Measurements from ENCODE around the gene PPA1. TPM values are rescaled to one million over a fixed set of nuclear protein-coding genes. Genes with fewer than 3 reads are reported as not detected.

PPA1 gene
- total RNA-seq (ENCODE audit: unreplicated experiment) = 82.4 TPM
- long read RNA-seq, transcript PPA1-202 (11 exons, 1,295 nt) = major isoform, 151 of 160 reads
- long read RNA-seq, partial matches to known transcripts = 4 of 160 reads
- long read RNA-seq, other reads (novel, unspliced or antisense) = 5 of 160 reads

DNA sequence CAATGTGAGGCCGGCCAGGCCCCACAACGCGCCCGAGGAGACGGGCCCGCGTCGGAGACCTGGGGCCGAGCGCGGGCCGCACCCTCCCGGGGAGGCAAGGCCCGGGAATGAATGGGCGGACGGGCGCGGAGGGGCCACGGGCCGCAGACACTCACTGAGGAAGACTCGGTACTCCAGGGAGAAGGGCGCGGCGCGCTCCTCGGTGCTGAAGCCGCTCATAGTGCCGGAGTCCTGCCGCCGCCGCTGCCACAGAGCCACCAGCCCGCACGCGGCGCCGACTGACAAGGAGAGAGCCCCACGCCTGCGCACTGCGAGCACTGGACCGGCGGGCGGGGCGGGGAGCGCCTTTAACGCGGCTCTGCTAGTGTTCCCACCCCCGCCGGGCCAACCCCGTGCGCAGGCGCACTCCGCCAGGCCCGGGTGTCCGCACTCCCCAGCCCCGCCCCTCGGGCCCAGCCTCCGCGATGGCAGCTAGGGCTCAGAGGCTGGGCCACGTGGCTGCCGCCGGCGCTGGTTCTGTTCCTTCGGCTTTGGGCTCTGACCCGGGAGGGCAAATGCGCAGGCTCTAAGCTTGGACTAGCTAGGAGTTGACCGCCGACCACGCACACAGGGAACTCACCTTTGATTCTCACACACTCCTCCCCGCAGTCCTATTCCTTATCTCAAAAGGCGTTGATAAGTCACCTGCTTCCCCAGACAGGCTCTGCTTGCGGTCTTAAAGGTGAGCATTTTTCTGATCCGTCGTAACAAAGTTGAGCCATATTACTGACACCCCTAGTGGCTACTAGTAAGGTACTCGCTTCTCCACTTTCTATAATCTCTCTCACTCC is at the start of gene PPA1:
TSS of gene PPA1 (minus strand) at position 321 of the 830 bp plus-strand sequence. CDS start at position 219, 102 bp downstream.
- TF ChIP-seq CTCF (IDR thresholded peaks at IDR 0.05; ENCODE audit: partially characterized antibody, unreplicated experiment) = no peak
- DNase-seq = peak; percentile 99
- peaks cover 6% of the 10 kb centered on the region for H3K36me3 Mint-ChIP-seq (ENCODE audit: unreplicated experiment)
- peaks cover 7% of the 10 kb centered on the region for H3K4me1 Mint-ChIP-seq (ENCODE audit: low read depth, unreplicated experiment)
- H3K4me3 Mint-ChIP-seq (ENCODE audit: unreplicated experiment) = peak within 1 kb of the TSS; percentile 87
- H3K27ac Mint-ChIP-seq (ENCODE audit: unreplicated experiment) = peak within 1 kb of the TSS; percentile 86
- H3K9me3 Mint-ChIP-seq (ENCODE audit: unreplicated experiment) = peaks cover 10% of the 10 kb centered on the region
- H3K27me3 Mint-ChIP-seq (ENCODE audit: unreplicated experiment) = peaks cover 9% of the 10 kb centered on the region

- peaks cover 6% of the 10 kb centered on the region for H3K36me3 Mint-ChIP-seq (ENCODE audit: unreplicated experiment)
- peaks cover 6% of the 10 kb centered on the region for H3K9me3 Mint-ChIP-seq (ENCODE audit: unreplicated experiment)
- DNase-seq = no peak
- TF ChIP-seq CTCF (IDR thresholded peaks at IDR 0.05; ENCODE audit: partially characterized antibody, unreplicated experiment) = no peak
- H3K27ac Mint-ChIP-seq (ENCODE audit: unreplicated experiment) = no peak overlapping the region
- peaks cover 14% of the 10 kb centered on the region for H3K27me3 Mint-ChIP-seq (ENCODE audit: unreplicated experiment)
- peaks cover 2% of the 10 kb centered on the region for H3K4me1 Mint-ChIP-seq (ENCODE audit: low read depth, unreplicated experiment)
- H3K4me3 Mint-ChIP-seq (ENCODE audit: unreplicated experiment) = no peak overlapping the region
Measured at GRCh38 chr10:70281609-70282008, 48.4 kb upstream of the PPA1 start.

- no peak overlapping the region for H3K27ac Mint-ChIP-seq (ENCODE audit: unreplicated experiment)
- TF ChIP-seq CTCF (IDR thresholded peaks at IDR 0.05; ENCODE audit: partially characterized antibody, unreplicated experiment) = no peak
- DNase-seq = no peak
- peaks cover 14% of the 10 kb centered on the region for H3K27me3 Mint-ChIP-seq (ENCODE audit: unreplicated experiment)
- peaks cover 11% of the 10 kb centered on the region for H3K36me3 Mint-ChIP-seq (ENCODE audit: unreplicated experiment)
- H3K9me3 Mint-ChIP-seq (ENCODE audit: unreplicated experiment) = peaks cover 6% of the 10 kb centered on the region
- H3K4me3 Mint-ChIP-seq (ENCODE audit: unreplicated experiment) = no peak overlapping the region
- H3K4me1 Mint-ChIP-seq (ENCODE audit: low read depth, unreplicated experiment) = peaks cover 2% of the 10 kb centered on the region
Measured at GRCh38 chr10:70280099-70280498, 46.9 kb upstream of the PPA1 start.

- H3K36me3 Mint-ChIP-seq (ENCODE audit: unreplicated experiment) = peaks cover 5% of the 10 kb centered on the region
- H3K4me3 Mint-ChIP-seq (ENCODE audit: unreplicated experiment) = no peak overlapping the region
- H3K27me3 Mint-ChIP-seq (ENCODE audit: unreplicated experiment) = no peaks in the 10 kb centered on the region
- TF ChIP-seq CTCF (IDR thresholded peaks at IDR 0.05; ENCODE audit: partially characterized antibody, unreplicated experiment) = no peak
- no peaks in the 10 kb centered on the region for H3K9me3 Mint-ChIP-seq (ENCODE audit: unreplicated experiment)
- no peak for DNase-seq
- H3K4me1 Mint-ChIP-seq (ENCODE audit: low read depth, unreplicated experiment) = no peaks in the 10 kb centered on the region
- H3K27ac Mint-ChIP-seq (ENCODE audit: unreplicated experiment) = no peak overlapping the region
Measured at GRCh38 chr10:70277396-70278030, 44.3 kb upstream of the PPA1 start.

Data from glutamatergic neuron (in vitro differentiated cells).